SK-N-SH treated with all-trans-retinoic acid at 6 μM for 48 hours (cell line): ENCODE data around the gene KMT5B.

Experiments
- ATAC-seq: fragments of 200-7000 bp; cut with Tn5 transposase; 3 replicates; pipeline ENCODE4 v1.9.1; 2020; ENCODE audit warnings: mild to moderate bottlenecking, moderate library complexity
- ARNTL ChIP-seq: fragments of 450-650 bp; formaldehyde crosslinking; IDR thresholded peaks from 2 replicates; pipeline ENCODE4 v1.5.0; 2020; ENCODE audit warnings: low read depth, mild to moderate bottlenecking, moderate library complexity, borderline replicate concordance
- BACH2 ChIP-seq: fragments of 250-450 bp; sonication (Bioruptor Pico); IDR thresholded peaks from 2 replicates; pipeline ENCODE4 v1.9.0; 2021; ENCODE audit warnings: mild to moderate bottlenecking, borderline replicate concordance
- CREB5 ChIP-seq: fragments of 250-450 bp; sonication (Bioruptor Pico); IDR thresholded peaks from 2 replicates; pipeline ENCODE4 v1.5.1; 2020; ENCODE audit warnings: low read depth, mild to moderate bottlenecking, moderate library complexity
- CSDC2 ChIP-seq: fragments of 250-450 bp; sonication (Bioruptor Pico); IDR thresholded peaks from 2 replicates; pipeline ENCODE4 v1.5.0; 2020; ENCODE audit warnings: mild to moderate bottlenecking, moderate library complexity
- CSRNP3 ChIP-seq: fragments of 250-450 bp; sonication (Bioruptor Pico); IDR thresholded peaks from 2 replicates; pipeline ENCODE4 v1.5.1; 2021; ENCODE audit warnings: mild to moderate bottlenecking, moderate library complexity
- ESRRG ChIP-seq: fragments of 250-450 bp; sonication (Bioruptor Pico); IDR thresholded peaks from 2 replicates; pipeline ENCODE4 v1.6.1; 2021; ENCODE audit warnings: mild to moderate bottlenecking
- GLIS3 ChIP-seq: fragments of 250-450 bp; sonication (Bioruptor Pico); IDR thresholded peaks from 2 replicates; pipeline ENCODE4 v1.5.0; 2020; ENCODE audit warnings: mild to moderate bottlenecking, moderate library complexity
- ISL1 ChIP-seq: fragments of 250-450 bp; sonication (Bioruptor Pico); IDR thresholded peaks from 2 replicates; pipeline ENCODE4 v2.1.2; 2022; ENCODE audit warnings: mild to moderate bottlenecking, moderate library complexity
- OSR1 ChIP-seq: fragments of 250-450 bp; sonication (Bioruptor Pico); IDR thresholded peaks from 2 replicates; pipeline ENCODE4 v1.8.0; 2022; ENCODE audit warnings: moderate library complexity, mild to moderate bottlenecking, inconsistent platforms
- PATZ1 ChIP-seq: fragments of 250-450 bp; sonication (Bioruptor Pico); IDR thresholded peaks from 2 replicates; pipeline ENCODE4 v1.8.0; 2020; ENCODE audit warnings: mild to moderate bottlenecking, moderate library complexity, borderline replicate concordance
- POU6F1 ChIP-seq: fragments of 250-450 bp; sonication (Bioruptor Pico); IDR thresholded peaks from 2 replicates; pipeline ENCODE4 v1.8.0; 2021; ENCODE audit warnings: low read depth, mild to moderate bottlenecking, moderate library complexity, borderline replicate concordance
- PPARA ChIP-seq: fragments of 250-450 bp; sonication (Bioruptor Pico); IDR thresholded peaks from 2 replicates; pipeline ENCODE4 v1.5.0; 2020; ENCODE audit warnings: mild to moderate bottlenecking, borderline replicate concordance
- RARB ChIP-seq: fragments of 250-450 bp; sonication (Bioruptor Pico); IDR thresholded peaks from 2 replicates; pipeline ENCODE4 v1.8.0; 2021; ENCODE audit warnings: mild to moderate bottlenecking, moderate library complexity
- TCF4 ChIP-seq: fragments of 250-450 bp; sonication (Bioruptor Pico); IDR thresholded peaks from 2 replicates; pipeline ENCODE4 v1.8.0; 2021; ENCODE audit warnings: mild to moderate bottlenecking, moderate library complexity, borderline replicate concordance
- TOX ChIP-seq: fragments of 250-450 bp; sonication (Bioruptor Pico); IDR thresholded peaks from 2 replicates; pipeline ENCODE4 v1.8.0; 2021; ENCODE audit warnings: mild to moderate bottlenecking, moderate library complexity, borderline replicate concordance
- ZC3H10 ChIP-seq: fragments of 250-450 bp; sonication (Bioruptor Pico); IDR thresholded peaks from 2 replicates; pipeline ENCODE4 v1.5.1; 2021; ENCODE audit warnings: mild to moderate bottlenecking, moderate library complexity
- ZFP3 ChIP-seq: fragments of 250-450 bp; sonication (Bioruptor Pico); IDR thresholded peaks from 2 replicates; pipeline ENCODE4 v1.5.0; 2020; ENCODE audit warnings: mild to moderate bottlenecking, moderate library complexity
- ZFP30 ChIP-seq: fragments of 450-650 bp; formaldehyde crosslinking; IDR thresholded peaks from 2 replicates; pipeline ENCODE4 v1.5.0; 2022; ENCODE audit warnings: mild to moderate bottlenecking, moderate library complexity
- ZNF565 ChIP-seq: fragments of 450-650 bp; formaldehyde crosslinking; conservative IDR thresholded peaks from 2 replicates; pipeline ENCODE4 v1.5.0; 2020; ENCODE audit warnings: low read depth, mild to moderate bottlenecking, moderate library complexity
- ZNF8 ChIP-seq: fragments of 450-650 bp; formaldehyde crosslinking; IDR thresholded peaks from 2 replicates; pipeline ENCODE4 v1.5.0; 2020; ENCODE audit warnings: mild to moderate bottlenecking, moderate library complexity

Gene KMT5B

GRCh38 chr11:68194675-68195294, 18.3 kb downstream of the KMT5B start:
- TF ChIP-seq ZNF8 (CRISPR knock-in tag), result no peak
- TF ChIP-seq ISL1 (CRISPR knock-in tag), result no peak
- no peak for TF ChIP-seq CREB5 (CRISPR knock-in tag)
- no peak for TF ChIP-seq TOX (CRISPR knock-in tag)
- TF ChIP-seq PATZ1 (CRISPR knock-in tag), result no peak
- TF ChIP-seq CSDC2 (CRISPR knock-in tag), result no peak
- no peak for TF ChIP-seq POU6F1 (CRISPR knock-in tag)
- TF ChIP-seq TCF4, result no peak
- TF ChIP-seq CSRNP3 (CRISPR knock-in tag), result no peak
- no peak for TF ChIP-seq ESRRG (CRISPR knock-in tag)
- no peak for TF ChIP-seq PPARA (CRISPR knock-in tag)
- TF ChIP-seq ARNTL (CRISPR knock-in tag), result no peak
- no peak for TF ChIP-seq ZC3H10 (CRISPR knock-in tag)
- TF ChIP-seq ZFP30 (CRISPR knock-in tag), result no peak
- no peak for TF ChIP-seq ZNF565 (CRISPR knock-in tag)
- TF ChIP-seq GLIS3, result no peak
- no peak for ATAC-seq

- TF ChIP-seq ZFP3 (CRISPR knock-in tag) (no peak), CSDC2 (CRISPR knock-in tag) (no peak), CREB5 (CRISPR knock-in tag) (no peak), BACH2 (no peak)
- TF ChIP-seq, all 23 proteins: peak for 0
- no peak for ATAC-seq
Observed at GRCh38 chr11:68193018-68193417, 20.1 kb downstream of the KMT5B start.

- no peak for ATAC-seq
- TF ChIP-seq ZC3H10 (CRISPR knock-in tag), result no peak
- no peak for TF ChIP-seq GLIS3
- no peak for TF ChIP-seq ZNF565 (CRISPR knock-in tag)
- TF ChIP-seq CREB5 (CRISPR knock-in tag), result no peak
- TF ChIP-seq ISL1 (CRISPR knock-in tag), result no peak
- no peak for TF ChIP-seq RARB (CRISPR knock-in tag)
- no peak for TF ChIP-seq OSR1 (CRISPR knock-in tag)
- TF ChIP-seq TCF4, result no peak
Observed at GRCh38 chr11:68191661-68192579, 21.2 kb downstream of the KMT5B start.
